LNCaP clone FGC (cell line): Measurements from ENCODE around the gene GCGR.

Experiments
- DNase-seq: peaks from one replicate; pipeline ENCODE4 v3.0.0-alpha.2; 2011; ENCODE audit warnings: low read depth
- H3K4me3 ChIP-seq: 2 replicates; pipeline ENCODE4 v1.5.1; 2011; ENCODE audit warnings: mild to moderate bottlenecking, low read depth, low read length, control low read depth
- CTCF ChIP-seq: IDR thresholded peaks from 2 replicates; pipeline ENCODE4 v1.5.1; 2012; ENCODE audit warnings: mild to moderate bottlenecking; ENCODE audit not compliant: control insufficient read depth, insufficient read depth; ENCODE audit errors: extremely low read depth

The GCGR gene

GRCh38 chr17:81813371-81813684, 9.4 kb downstream of the GCGR start:
- H3K4me3 ChIP-seq, result no peak overlapping the region
- no peak for TF ChIP-seq CTCF
- DNase-seq, result no peak

GRCh38 chr17:81813861-81814683, 10.1 kb downstream of the GCGR start:
- no peak overlapping the region for H3K4me3 ChIP-seq
- DNase-seq, result no peak
- no peak for TF ChIP-seq CTCF

GRCh38 chr17:81814748-81815645, 11.0 kb downstream of the GCGR start:
- no peak for DNase-seq
- TF ChIP-seq CTCF, result no peak
- H3K4me3 ChIP-seq, result no peak overlapping the region

GRCh38 chr17:81815646-81815986, 11.7 kb downstream of the GCGR start:
- DNase-seq, result no peak
- TF ChIP-seq CTCF, result no peak
- no peak overlapping the region for H3K4me3 ChIP-seq

- no peak for DNase-seq
- TF ChIP-seq CTCF, result no peak
- H3K4me3 ChIP-seq, result no peak overlapping the region
Observed at GRCh38 chr17:81817758-81818147, 13.8 kb downstream of the GCGR start.

GRCh38 chr17:81819708-81820107, 15.8 kb downstream of the GCGR start:
- no peak for DNase-seq
- no peak overlapping the region for H3K4me3 ChIP-seq
- TF ChIP-seq CTCF, result no peak
